ENCODE data around the gene POLR1A.

Gene POLR1A

DNA sequence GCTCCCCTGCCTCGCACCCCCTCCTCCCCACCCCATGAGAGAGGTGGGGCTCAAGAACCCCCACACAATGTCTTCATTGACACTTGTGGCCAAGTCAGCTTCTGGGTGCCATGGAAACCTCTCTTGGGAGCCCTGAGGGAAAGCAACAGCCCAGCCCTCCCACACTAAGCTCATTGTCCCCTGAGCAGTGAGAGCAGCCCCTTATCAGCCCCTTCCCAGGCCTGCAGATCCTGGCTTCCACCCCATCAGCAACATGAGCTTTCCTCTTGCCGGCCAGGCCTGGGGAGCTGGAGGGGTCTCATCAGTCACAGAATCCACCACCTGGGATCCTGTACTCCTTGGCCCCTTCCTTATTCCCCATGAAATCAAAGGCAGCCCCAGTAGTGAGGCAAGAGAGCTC, 109.1 kb downstream of the POLR1A start:
- Histone ChIP-seq H3K9ac (ENCODE audit: low read length) (peak overlapping the region; percentile 27), H4K91ac (ENCODE audit: low read length) (peak overlapping the region; percentile 70), H3K9me3 (ENCODE audit: control insufficient read depth, low read length) (no peaks in the 10 kb centered on the region), H3K14ac (ENCODE audit: low read length in 2 of 2) (peak overlapping the region in 1 of 2 experiments; percentile 7), H4K8ac (ENCODE audit: low read length) (peak overlapping the region; percentile 72), H3K18ac (ENCODE audit: low read depth in 1 of 2, low read length in 2 of 2) (peak overlapping the region; percentile 71 to 83), H2AFZ (ENCODE audit: low read depth, low read length) (no peak overlapping the region), H2AK5ac (ENCODE audit: low read length, severe bottlenecking) (peak overlapping the region; percentile 98), H3K4ac (ENCODE audit: low read depth in 1 of 2, low read length in 2 of 2) (peak overlapping the region; percentile 42 to 92), H3K36me3 (ENCODE audit: control insufficient read depth in 1 of 2, insufficient read depth in 2 of 2, low read depth in 1 of 2, low read length in 2 of 2) (no peaks in the 10 kb centered on the region), H3K27me3 (ENCODE audit: control insufficient read depth in 1 of 2, insufficient read depth in 1 of 2, low read length in 2 of 2) (no peaks in the 10 kb centered on the region), H2BK5ac (ENCODE audit: low read depth, low read length, poor library complexity, severe bottlenecking) (no peak overlapping the region), H3K4me3 (ENCODE audit: insufficient read depth in 1 of 2, low read depth in 1 of 2, low read length in 2 of 2) (no peak overlapping the region), H2BK120ac (ENCODE audit: low read depth, low read length) (peak overlapping the region; percentile 50), H3K4me1 (ENCODE audit: control insufficient read depth, insufficient read depth, low read depth, low read length) (peaks cover 33% of the 10 kb centered on the region), H2BK15ac (ENCODE audit: low read depth, poor library complexity, severe bottlenecking) (peak overlapping the region; percentile 82), H2BK12ac (ENCODE audit: low read length in 2 of 2) (peak overlapping the region; percentile 29 to 98), H3K79me1 (replicated peaks; ENCODE audit: low read length, poor library complexity, severe bottlenecking) (no peaks in the 10 kb centered on the region), H3K23ac (ENCODE audit: low read length in 2 of 2) (no peak overlapping the region), H3K4me2 (ENCODE audit: low read length, poor library complexity, severe bottlenecking) (no peak overlapping the region), H3K27ac (ENCODE audit: low read length, poor library complexity, severe bottlenecking) (no peak overlapping the region)
- DNase-seq: no peak
- WGBS: 62% methylated on average over 2 of the region's 2 CpGs

DNA sequence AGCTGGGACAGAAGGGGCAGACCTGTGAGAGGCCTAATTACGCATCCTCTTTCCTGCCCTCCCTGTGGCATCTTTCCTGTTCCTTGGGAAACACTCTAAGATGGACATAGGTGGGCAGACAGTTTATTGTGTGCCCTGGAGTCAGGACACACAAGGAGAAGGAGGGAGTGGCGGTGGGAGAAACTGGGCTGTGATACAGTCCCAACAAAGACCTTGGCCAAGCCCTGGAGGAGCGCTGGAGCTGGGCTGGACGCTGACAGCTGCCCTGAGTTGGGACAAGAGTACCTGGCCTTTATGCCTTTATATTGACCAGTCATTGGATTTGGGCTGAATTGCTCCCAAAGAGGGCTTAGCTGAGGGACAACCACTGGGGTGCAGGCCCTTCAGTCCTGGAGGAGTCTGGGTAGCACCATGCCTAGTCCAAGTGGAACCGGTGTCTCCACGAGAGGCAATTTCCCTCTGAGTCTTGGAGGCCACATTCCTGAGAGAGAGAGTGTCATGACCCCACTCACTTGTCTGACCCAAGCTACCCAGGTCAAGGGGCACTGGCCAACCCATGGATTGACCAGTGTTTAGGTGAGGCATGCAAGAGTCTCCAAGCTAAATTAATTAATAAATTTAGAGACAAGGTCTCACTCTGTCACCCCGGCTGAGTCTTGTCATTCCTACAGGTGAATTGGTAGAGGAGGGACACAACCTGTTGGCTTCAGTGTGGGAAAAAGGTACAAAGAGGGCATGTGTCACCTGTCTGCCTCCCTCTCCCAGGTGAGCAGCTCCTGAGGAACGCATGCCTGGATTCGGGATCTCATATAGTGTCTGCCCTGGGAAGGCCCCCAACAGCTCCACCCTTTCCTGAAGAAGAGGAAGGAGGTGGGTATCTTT, 109.8 kb downstream of the POLR1A start:
- Histone ChIP-seq H3K36me3 (ENCODE audit: control insufficient read depth in 1 of 2, insufficient read depth in 2 of 2, low read depth in 1 of 2, low read length in 2 of 2) (no peaks in the 10 kb centered on the region), H3K4me2 (ENCODE audit: low read length, poor library complexity, severe bottlenecking) (no peak overlapping the region), H4K91ac (ENCODE audit: low read length) (peak overlapping the region; percentile 70), H4K8ac (ENCODE audit: low read length) (no peak overlapping the region), H2BK120ac (ENCODE audit: low read depth, low read length) (no peak overlapping the region), H3K9ac (ENCODE audit: low read length) (no peak overlapping the region), H3K14ac (ENCODE audit: low read length in 2 of 2) (peak overlapping the region in 1 of 2 experiments; percentile 7), H2BK5ac (ENCODE audit: low read depth, low read length, poor library complexity, severe bottlenecking) (no peak overlapping the region), H3K79me1 (replicated peaks; ENCODE audit: low read length, poor library complexity, severe bottlenecking) (no peaks in the 10 kb centered on the region), H3K4ac (ENCODE audit: low read depth in 1 of 2, low read length in 2 of 2) (peak overlapping the region in 1 of 2 experiments; percentile 92), H3K9me3 (ENCODE audit: control insufficient read depth, low read length) (no peaks in the 10 kb centered on the region), H3K4me1 (ENCODE audit: control insufficient read depth, insufficient read depth, low read depth, low read length) (peaks cover 30% of the 10 kb centered on the region), H2AK5ac (ENCODE audit: low read length, severe bottlenecking) (peak overlapping the region; percentile 98), H3K27ac (ENCODE audit: low read length, poor library complexity, severe bottlenecking) (no peak overlapping the region), H2BK12ac (ENCODE audit: low read length in 2 of 2) (peak overlapping the region; percentile 71 to 98), H3K18ac (ENCODE audit: low read depth in 1 of 2, low read length in 2 of 2) (peak overlapping the region in 1 of 2 experiments; percentile 83), H2AFZ (ENCODE audit: low read depth, low read length) (no peak overlapping the region), H3K23ac (ENCODE audit: low read length in 2 of 2) (no peak overlapping the region), H2BK15ac (ENCODE audit: low read depth, poor library complexity, severe bottlenecking) (peak overlapping the region; percentile 82), H3K27me3 (ENCODE audit: control insufficient read depth in 1 of 2, insufficient read depth in 1 of 2, low read length in 2 of 2) (no peaks in the 10 kb centered on the region), H3K4me3 (ENCODE audit: insufficient read depth in 1 of 2, low read depth in 1 of 2, low read length in 2 of 2) (no peak overlapping the region)
- WGBS: 88% methylated on average over 9 of the region's 9 CpGs
- DNase-seq: no peak

DNA sequence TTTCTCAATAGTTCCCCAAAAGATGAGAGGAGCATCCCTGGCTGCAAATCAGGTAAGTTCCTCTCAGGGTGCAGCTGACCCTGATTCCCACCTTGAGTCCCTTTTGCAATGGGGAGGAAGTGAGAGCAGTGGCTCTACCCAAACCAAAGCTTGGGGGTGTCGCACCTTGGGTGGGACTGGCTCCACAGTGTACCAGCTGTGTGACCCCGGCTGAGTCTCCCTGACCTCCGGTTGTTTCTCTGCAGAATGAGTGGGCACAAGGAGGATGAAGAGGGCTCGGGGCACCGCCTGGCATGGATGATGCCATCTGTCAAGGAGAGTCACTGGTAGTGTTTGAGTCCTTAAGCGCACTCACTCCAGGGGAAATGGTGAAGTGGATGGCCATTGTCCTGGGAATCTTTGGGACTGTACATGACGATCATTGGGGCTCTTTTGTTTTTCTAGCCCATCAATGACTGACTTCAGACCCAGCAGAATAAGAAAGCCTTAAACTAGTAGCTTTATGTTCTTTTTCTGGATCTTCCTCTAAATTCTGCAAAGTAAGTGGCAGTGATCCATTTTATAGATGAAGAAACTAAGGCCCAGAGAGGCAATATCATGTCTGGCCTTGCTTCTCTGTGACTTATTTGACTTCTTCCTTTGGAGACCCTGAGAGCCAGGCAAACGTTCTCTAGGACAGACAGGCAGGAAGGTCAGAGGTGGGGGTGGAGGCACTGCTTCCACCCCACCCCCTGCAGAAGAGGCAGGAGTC, 110.6 kb downstream of the POLR1A start:
- Histone ChIP-seq H3K36me3 (ENCODE audit: control insufficient read depth in 1 of 2, insufficient read depth in 2 of 2, low read depth in 1 of 2, low read length in 2 of 2) (no peaks in the 10 kb centered on the region), H3K27me3 (ENCODE audit: control insufficient read depth in 1 of 2, insufficient read depth in 1 of 2, low read length in 2 of 2) (no peaks in the 10 kb centered on the region), H4K8ac (ENCODE audit: low read length) (no peak overlapping the region), H2BK15ac (ENCODE audit: low read depth, poor library complexity, severe bottlenecking) (peak overlapping the region; percentile 38), H3K79me1 (replicated peaks; ENCODE audit: low read length, poor library complexity, severe bottlenecking) (no peaks in the 10 kb centered on the region), H2BK12ac (ENCODE audit: low read length in 2 of 2) (peak overlapping the region; percentile 71 to 92), H3K14ac (ENCODE audit: low read length in 2 of 2) (no peak overlapping the region), H3K4me2 (ENCODE audit: low read length, poor library complexity, severe bottlenecking) (no peak overlapping the region), H3K18ac (ENCODE audit: low read depth in 1 of 2, low read length in 2 of 2) (peak overlapping the region in 1 of 2 experiments; percentile 82), H3K4me1 (ENCODE audit: control insufficient read depth, insufficient read depth, low read depth, low read length) (peaks cover 33% of the 10 kb centered on the region), H2BK5ac (ENCODE audit: low read depth, low read length, poor library complexity, severe bottlenecking) (no peak overlapping the region), H2BK120ac (ENCODE audit: low read depth, low read length) (no peak overlapping the region), H3K4ac (ENCODE audit: low read depth in 1 of 2, low read length in 2 of 2) (peak overlapping the region; percentile 7 to 71), H3K9me3 (ENCODE audit: control insufficient read depth, low read length) (no peaks in the 10 kb centered on the region), H3K23ac (ENCODE audit: low read length in 2 of 2) (no peak overlapping the region), H3K27ac (ENCODE audit: low read length, poor library complexity, severe bottlenecking) (no peak overlapping the region), H3K9ac (ENCODE audit: low read length) (no peak overlapping the region), H3K4me3 (ENCODE audit: insufficient read depth in 1 of 2, low read depth in 1 of 2, low read length in 2 of 2) (no peak overlapping the region), H4K91ac (ENCODE audit: low read length) (peak overlapping the region; percentile 55), H2AK5ac (ENCODE audit: low read length, severe bottlenecking) (peak overlapping the region; percentile 98), H2AFZ (ENCODE audit: low read depth, low read length) (peak overlapping the region; percentile 10)
- no peak for DNase-seq
- 79% methylated on average over 7 of the region's 8 CpGs for WGBS

DNA sequence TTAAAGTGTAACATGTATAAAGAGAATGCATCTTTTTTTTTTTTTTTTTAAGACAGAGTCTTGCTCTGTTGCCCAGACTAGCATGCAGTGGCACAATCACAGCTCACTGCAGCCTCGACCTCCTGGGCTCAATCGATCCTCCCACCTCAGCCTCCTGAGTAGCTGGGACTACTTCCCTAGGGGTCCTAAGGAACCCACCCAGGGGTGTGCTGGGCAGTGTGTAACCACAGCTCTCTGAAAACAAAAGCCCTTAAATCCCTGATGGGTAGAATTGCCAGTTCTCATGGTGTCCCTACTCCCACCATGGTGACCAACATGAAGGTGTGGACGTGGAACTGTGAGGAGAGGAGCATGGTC, 111.3 kb downstream of the POLR1A start:
- Histone ChIP-seq H3K9ac (ENCODE audit: low read length) (peak overlapping the region; percentile 59), H3K4me3 (ENCODE audit: insufficient read depth in 1 of 2, low read depth in 1 of 2, low read length in 2 of 2) (no peak overlapping the region), H4K91ac (ENCODE audit: low read length) (no peak overlapping the region), H3K18ac (ENCODE audit: low read depth in 1 of 2, low read length in 2 of 2) (peak overlapping the region; percentile 51 to 61), H3K36me3 (ENCODE audit: control insufficient read depth in 1 of 2, insufficient read depth in 2 of 2, low read depth in 1 of 2, low read length in 2 of 2) (no peaks in the 10 kb centered on the region), H2AFZ (ENCODE audit: low read depth, low read length) (no peak overlapping the region), H3K4me2 (ENCODE audit: low read length, poor library complexity, severe bottlenecking) (no peak overlapping the region), H2BK120ac (ENCODE audit: low read depth, low read length) (peak overlapping the region; percentile 73), H3K27ac (ENCODE audit: low read length, poor library complexity, severe bottlenecking) (no peak overlapping the region), H3K4ac (ENCODE audit: low read depth in 1 of 2, low read length in 2 of 2) (peak overlapping the region in 1 of 2 experiments; percentile 71), H2BK5ac (ENCODE audit: low read depth, low read length, poor library complexity, severe bottlenecking) (no peak overlapping the region), H2AK5ac (ENCODE audit: low read length, severe bottlenecking) (peak overlapping the region; percentile 47), H3K23ac (ENCODE audit: low read length in 2 of 2) (no peak overlapping the region), H3K79me1 (replicated peaks; ENCODE audit: low read length, poor library complexity, severe bottlenecking) (no peaks in the 10 kb centered on the region), H4K8ac (ENCODE audit: low read length) (peak overlapping the region; percentile 43), H3K4me1 (ENCODE audit: control insufficient read depth, insufficient read depth, low read depth, low read length) (peaks cover 32% of the 10 kb centered on the region), H3K14ac (ENCODE audit: low read length in 2 of 2) (peak overlapping the region in 1 of 2 experiments; percentile 30), H2BK15ac (ENCODE audit: low read depth, poor library complexity, severe bottlenecking) (peak overlapping the region; percentile 19), H3K9me3 (ENCODE audit: control insufficient read depth, low read length) (no peaks in the 10 kb centered on the region), H3K27me3 (ENCODE audit: control insufficient read depth in 1 of 2, insufficient read depth in 1 of 2, low read length in 2 of 2) (no peaks in the 10 kb centered on the region), H2BK12ac (ENCODE audit: low read length in 2 of 2) (peak overlapping the region; percentile 92 to 98)
- no peak for DNase-seq
- 95% methylated on average over 2 of the region's 3 CpGs for WGBS
